Eye (tissue), 1 donor: ENCODE measurements around the gene TMIE.
"Not testable (repeated sequence)": the region's sequence is repeated elsewhere in the genome, so short reads cannot be mapped to it uniquely, and the experiment has no call there.

Experiments used
- DNase-seq: peaks from one replicate; pipeline ENCODE4 v3.0.0-alpha.2; 2015

TMIE gene

GRCh38 chr3:46690798-46691197, 10.4 kb upstream of the TMIE start:
- no peak for DNase-seq

DNA sequence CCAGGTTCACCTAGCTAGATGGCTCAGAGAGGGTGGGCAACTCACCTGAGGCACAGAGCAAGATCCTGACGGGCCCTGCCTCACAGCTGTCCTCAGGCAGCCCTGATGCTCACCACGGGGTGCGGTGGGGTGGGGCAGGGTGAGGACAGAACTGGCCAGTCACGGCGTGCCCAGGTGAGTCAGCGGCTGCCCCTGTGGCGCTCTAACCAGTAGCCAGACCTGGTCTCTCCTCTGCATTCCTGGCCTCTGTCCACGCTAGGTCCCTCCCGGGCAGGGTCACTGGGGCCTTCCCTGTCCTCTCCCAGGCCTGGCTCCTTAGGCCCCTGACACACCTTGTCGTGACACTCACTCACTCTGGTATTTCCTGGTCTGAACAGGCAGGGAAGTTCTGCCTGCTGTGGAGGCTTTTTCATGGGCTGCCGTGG, 8.6 kb upstream of the TMIE start:
- no peak for DNase-seq

DNA sequence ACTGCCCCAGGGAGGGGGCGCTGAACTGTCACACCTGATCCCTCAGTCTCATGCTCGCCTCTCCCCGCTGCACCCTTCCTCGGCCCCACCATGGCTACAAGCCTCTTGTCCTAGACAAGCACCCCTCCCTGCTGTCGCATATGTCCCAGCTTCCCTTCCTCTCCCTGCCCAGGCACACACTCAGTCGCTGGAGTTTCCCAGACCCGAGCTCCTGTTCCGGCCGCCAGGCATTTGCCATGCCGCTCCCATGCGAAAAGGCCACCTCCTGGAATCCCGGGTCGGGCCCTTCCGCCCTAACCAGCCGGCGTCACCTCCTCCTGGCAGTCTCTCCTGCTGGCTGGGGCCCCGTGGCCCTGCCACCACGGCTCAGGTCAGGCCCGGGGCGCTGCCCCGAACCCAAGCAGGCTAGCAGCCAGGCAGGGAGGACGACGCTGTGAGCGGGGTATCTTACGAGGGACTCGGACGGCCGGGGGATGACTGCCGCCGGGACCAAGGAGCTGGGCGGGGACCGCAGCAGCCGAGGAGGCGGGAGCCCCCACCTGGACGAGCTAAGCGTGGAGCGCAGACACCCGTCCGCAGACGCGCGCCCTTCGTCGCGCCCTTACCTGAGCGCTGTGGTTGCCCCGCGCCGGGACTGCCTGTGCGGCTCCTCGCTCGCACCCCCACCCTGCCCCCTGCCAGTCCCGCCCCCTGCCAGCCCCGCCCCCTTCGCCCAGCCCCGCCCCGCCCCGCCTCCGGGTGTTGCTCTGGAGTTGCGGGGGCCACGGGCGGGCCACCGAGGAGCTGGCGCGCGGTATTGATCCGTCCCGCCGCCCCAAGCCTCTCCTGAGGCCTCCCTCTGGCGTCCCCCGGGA, 7.9 kb upstream of the TMIE start, which contains the start of gene ALS2CL:
Gene ALS2CL, minus strand, starts transcription at position 642 of the 854 bp plus-strand sequence. CDS start 4,239 bp downstream, outside the sequence.
- peak; percentile 71 for DNase-seq

DNA sequence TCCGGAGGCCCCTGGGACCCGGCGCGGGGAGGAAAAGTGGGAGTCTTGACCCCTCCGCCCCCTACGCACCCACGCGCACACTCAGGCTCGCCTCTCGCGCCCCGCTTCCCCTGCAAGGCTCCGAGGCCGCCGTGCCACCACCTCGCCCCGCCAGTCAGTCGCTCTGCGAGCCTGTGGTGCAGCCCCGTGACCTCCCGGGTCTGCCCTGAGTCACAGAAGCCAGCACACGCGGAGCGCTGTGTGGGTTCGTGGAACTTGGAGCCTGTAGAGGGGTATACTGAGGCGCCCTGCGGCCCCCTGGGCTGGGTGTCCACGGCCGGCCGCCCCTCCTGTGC, 7.3 kb upstream of the TMIE start:
- DNase-seq, result peak; percentile 42

DNA sequence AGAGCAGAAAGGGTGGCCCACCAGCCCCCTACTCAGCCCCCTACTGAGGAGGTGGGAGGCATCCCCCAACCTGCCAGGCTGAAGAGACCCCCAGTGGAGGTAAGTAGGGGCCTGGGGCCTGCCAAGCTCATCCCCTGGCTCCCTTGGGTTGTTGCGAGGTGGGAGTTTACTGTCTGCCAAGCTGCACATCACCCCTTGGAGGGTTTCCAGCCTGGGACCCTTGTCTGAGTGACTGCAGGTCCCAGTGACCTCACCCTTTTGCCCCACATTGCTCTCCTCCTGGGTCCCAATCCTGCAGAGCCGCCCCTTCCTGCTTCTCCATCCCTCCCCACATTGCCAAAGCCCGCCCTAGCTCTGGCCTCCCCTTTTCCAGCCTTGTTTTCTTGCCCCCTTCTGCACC, 6.7 kb upstream of the TMIE start:
- DNase-seq, result no peak

GRCh38 chr3:46695177-46695961, 5.8 kb upstream of the TMIE start:
- peak; percentile 61 for DNase-seq

DNA sequence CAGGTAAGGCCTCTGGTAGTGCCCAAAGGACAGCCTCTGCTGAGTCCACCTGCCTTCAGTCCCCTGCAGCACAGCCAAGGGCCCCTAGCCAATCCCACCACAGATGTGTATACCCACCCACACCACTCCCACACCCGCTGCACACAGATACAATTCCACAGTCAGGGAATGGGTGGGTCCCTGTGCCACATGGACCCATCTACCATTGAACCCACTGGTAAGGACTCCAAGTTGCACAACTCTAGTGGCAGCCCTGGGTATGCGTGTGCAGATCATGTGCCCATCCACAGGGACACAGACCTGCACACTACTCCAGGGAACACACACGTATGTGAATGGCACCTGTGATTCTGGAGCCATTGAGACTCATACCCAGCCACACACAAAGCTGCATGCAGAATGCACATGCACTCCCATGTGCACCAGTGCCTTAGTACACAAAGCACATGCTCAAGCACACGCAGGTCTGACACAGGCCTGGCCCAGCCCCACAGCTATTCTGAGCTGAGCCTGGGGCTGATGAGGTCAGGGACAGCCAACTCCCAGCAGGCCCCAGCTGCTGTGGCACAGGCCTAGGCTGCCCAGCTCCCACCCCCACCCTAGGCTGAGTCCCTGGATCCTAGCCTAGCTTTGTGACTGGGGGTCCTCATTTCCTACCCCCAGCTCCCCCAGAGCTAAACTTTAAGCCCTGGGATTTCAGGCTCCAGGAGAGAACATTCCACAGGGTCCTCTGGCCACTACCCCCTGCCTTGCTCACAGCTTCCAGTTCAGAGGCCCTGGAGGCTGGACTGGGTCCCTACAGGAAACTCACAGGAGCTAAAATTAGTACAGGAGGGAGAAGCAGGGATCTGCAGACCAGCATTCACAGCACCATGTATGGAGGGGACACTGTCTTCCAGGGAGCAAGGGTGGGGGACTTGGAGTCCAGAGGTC, 5.0 kb upstream of the TMIE start:
- peak; percentile 41 for DNase-seq

- peak; percentile 28 for DNase-seq
Observed at GRCh38 chr3:46699676-46700523, 1.3 kb upstream of the TMIE start.

GRCh38 chr3:46700772-46701171, 420 bp upstream of the TMIE start:
- DNase-seq, result peak; percentile 84

DNA sequence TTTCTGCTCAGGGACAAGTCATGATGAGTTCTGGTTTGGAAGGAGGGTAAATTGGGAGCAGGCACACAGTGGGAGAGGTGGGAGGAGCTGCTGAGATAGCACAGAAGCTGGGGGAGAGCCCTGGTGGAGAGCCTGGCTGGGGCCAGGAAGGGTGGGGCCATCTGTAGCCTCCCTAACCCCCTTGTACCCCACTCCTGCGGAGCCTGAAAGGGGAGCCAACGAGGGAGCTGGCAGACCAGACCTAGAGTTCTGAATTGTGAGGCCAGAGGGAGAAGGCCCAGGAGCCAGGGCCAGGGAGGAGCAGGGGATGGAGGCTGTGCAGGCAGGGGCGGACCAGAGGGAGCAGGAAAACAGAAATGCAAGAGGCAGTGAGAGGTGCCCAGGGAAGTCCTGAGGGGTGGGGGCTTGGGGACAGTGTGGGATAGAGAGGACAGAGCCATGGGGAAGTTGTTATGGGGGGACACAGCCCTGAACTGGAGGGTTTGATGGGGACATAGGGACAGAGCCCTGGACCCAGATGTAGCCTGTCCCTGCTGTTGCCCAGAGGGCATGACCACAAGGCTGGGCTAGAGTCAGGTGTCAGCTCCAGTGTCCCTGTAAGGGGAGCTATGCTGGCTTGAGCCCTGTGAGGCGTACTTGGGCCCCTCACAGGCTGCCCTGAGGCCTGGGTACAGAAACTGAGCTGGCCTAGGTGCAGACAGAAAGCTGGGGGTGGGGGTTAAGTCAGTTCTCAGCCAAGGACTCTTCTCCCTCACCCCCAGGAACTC, 1.2 kb downstream of the TMIE start:
- no peak for DNase-seq

- DNase-seq, result no peak
Observed at GRCh38 chr3:46703013-46703520, 1.9 kb downstream of the TMIE start.

DNA sequence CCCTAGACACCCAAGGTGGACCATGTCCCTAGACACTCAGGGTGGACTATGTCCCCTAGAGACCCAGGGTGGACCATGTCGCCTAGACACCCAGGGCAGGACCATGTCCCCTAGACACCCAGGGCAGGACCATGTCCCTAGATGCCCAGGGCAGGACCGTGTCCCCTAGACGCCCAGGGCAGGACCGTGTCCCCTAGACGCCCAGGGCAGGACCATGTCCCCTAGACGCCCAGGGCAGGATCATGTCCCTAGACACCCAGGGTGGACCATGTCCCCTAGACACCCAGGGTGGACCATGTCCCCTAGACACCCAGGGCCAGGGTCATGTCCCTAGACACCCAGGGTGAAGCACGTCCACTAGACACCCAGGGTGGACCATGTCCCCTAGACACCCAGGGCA, 3.2 kb downstream of the TMIE start:
- not testable (repeated sequence) for DNase-seq

GRCh38 chr3:46705022-46705530, 3.9 kb downstream of the TMIE start:
- peak; percentile 91 for DNase-seq

- DNase-seq, result peak; percentile 38
Observed at GRCh38 chr3:46705751-46706552, 4.8 kb downstream of the TMIE start.

GRCh38 chr3:46706771-46707582, 5.8 kb downstream of the TMIE start:
- peak; percentile 33 for DNase-seq

DNA sequence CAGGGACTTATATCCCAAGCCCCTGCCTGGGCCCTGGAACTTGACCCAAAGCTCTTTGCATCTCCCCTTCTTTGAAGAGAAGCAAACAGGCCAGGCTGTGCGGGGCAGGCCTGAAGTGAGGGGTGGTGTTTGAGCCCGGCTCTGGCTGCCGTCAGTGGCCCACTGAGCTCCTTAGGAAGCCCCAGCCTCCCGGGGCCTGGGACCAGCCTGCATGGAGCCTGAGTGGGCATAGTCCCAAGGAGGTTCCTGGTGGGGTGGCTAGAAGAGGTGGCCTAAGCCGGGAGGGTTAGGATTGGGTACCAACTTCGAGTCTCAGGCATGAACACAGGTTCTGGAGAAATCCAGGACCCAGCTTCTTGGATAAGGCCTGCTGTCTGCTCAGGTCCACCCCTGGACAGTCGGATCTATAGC, 6.4 kb downstream of the TMIE start:
- no peak for DNase-seq

GRCh38 chr3:46708401-46709156, 7.4 kb downstream of the TMIE start:
- no peak for DNase-seq

GRCh38 chr3:46709157-46709654, 8.0 kb downstream of the TMIE start:
- DNase-seq, result no peak
